GM21576 (cell line): ENCODE measurements around the gene ATP6V1F.

Experiments used
- ATAC-seq: cut with Tn5 transposase; IDR thresholded peaks from one replicate; pipeline ENCODE4 v1.9.1; 2021; ENCODE audit warnings: mild to moderate bottlenecking, moderate library complexity; ENCODE audit not compliant: unreplicated experiment

Gene ATP6V1F

GRCh38 chr7:128881458-128882125 lies 18.9 kb downstream of the ATP6V1F start:
- no peak for ATAC-seq

GRCh38 chr7:128882134-128882533 lies 19.5 kb downstream of the ATP6V1F start:
- ATAC-seq = no peak

- peak; percentile 76 for ATAC-seq
Measured at GRCh38 chr7:128883622-128884448, 21.2 kb downstream of the ATP6V1F start.

DNA sequence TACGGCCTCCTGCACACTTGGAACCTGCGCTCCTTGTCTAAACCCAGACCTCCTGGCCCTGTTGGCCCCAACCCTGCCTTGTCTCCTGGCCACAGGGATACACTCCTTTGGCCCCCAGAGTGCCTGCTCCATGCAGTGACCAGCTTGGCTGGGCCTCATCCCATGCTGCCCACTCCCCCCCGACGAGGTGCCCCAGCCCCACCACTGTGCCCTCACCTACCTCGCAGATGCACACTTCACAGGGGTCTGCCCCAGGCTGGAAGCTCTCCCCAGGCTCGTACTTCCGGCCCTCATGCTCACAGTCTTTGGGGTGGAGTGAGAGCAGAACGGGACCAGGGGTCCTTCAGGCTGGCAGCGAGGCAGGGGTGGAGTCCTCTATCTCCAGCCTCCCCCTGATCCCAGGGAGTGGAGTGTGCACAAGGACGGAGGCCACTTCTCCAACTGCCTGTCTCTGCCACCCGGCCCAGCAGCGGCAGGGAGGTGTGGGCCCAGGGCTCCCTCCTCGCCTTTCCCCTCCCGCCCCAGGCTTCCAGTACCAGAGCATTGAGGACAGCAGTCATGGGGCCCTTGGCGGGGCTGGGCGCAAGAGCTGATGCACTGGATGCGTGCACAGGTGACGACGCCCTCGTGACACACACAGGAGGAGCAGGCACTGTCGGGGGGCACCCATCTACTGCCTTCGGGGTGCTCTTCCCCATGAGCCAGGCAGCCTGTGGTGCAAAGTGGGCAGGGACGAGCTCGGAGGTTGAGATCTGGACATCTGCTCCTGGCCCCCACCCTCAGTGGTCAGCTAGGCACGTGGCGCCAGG lies 22.1 kb downstream of the ATP6V1F start:
- ATAC-seq = no peak

- ATAC-seq = no peak
Measured at GRCh38 chr7:128885370-128886187, 22.9 kb downstream of the ATP6V1F start.

DNA sequence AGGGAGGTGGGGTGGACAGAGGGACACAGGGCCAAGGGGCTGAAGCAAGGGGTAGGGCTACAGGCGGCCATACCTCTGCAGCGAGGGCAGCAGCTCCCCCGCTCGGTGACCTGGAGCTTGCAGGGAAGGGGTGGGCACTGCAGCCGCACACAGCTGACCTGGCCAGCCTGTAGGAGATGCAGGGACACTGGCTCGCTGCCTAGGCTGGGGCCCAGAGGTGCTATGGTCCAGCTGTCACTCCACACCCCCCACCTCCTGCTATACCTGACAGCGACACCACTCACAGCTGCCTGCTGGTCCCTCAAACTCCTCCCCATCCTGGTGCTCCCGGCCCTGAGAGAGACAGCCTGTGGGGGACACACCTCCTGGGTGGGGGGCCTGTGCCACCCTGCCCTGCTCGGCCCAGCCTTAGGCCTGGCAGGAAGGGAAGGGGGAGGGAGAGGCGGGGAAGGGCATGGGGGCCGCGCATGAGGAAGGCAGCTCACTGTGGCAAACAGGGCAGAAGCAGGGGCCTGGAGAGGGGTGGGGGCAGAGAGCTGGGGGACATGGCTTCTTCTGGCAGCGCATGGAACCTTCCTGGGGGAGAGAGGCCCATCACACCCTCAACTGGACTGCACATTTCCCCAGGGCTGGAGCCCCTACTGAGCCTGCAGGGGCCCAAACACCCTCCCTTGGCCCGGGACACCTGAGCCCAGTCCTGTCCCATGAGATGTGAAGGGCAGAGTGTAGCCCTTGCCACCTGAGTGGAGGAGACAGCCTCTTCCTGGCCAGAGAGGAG lies 23.9 kb downstream of the ATP6V1F start:
- no peak for ATAC-seq

DNA sequence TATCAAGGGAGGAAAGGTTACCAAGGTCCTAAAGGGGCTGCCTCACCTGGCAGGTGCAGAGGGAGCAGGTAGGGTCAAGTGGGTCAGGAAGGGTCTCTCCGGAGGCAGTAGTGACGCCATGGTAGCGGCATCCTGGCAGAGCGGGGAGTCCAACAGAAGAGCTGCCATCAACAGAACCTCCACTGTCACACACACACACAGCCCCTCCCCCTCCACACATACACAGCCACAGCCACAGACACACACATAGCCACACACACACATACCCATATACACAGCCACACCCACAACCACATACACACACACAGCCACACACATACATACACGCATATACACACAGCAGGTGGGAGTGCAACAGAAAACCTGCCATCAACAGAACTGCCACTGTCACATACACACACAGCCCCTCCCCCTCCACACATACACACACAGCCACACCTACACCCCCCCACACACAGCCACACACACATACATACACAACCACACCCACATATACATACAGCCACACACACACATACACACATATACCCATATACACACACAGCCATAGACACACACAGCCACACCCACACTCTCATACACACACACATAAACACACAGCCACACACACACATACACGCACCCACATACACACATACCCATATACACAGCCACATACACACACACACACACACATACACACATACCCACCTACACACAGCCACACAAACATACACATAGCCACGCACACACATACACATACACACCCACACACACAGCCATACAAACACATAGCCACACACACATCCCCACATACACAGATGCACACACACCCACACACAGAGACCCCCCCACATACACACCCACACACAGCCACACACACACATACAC lies 24.7 kb downstream of the ATP6V1F start:
- no peak for ATAC-seq

GRCh38 chr7:128888039-128888755 lies 25.5 kb downstream of the ATP6V1F start:
- no peak for ATAC-seq

DNA sequence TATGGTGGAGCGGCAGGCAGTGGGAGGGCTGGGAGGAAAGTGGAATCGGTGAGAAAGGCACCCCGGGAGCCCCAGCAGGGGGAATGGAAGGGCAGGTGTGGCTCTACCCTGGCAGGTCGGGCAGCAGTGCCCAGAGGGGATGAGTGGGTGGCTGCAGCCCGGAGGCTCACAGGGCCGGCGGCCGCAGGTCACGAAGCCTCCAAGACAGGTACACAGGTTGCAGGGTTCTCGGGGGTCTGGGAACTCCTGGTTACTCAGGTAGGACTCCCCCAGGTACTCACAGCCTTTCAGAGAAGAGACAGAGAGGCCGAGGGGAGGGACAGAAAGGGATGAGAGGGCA lies 26.1 kb downstream of the ATP6V1F start:
- ATAC-seq = no peak

DNA sequence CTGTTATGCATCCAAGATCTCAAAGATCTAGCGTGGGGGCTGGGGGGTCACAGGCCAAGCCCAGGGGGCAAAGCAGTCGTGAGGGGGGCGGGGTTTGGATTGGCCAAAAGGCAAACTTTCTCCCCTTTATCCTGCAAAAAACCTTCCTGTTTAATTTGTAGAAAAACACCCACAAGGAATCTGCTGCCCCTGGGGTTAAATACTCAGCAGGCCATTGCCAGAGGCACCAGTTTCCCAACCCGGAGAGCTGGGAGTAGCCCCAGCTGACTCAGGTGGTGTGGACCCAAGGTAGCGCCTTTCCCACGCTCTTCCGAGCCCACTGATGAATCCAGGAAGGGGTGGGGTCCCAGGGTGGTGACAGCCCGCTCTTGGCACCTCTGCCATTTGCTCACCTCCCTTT lies 26.5 kb downstream of the ATP6V1F start:
- no peak for ATAC-seq

- no peak for ATAC-seq
Measured at GRCh38 chr7:128890306-128891109, 27.9 kb downstream of the ATP6V1F start.

GRCh38 chr7:128891110-128891941 lies 28.7 kb downstream of the ATP6V1F start:
- no peak for ATAC-seq

GRCh38 chr7:128891942-128892269 lies 29.2 kb downstream of the ATP6V1F start:
- ATAC-seq = no peak

DNA sequence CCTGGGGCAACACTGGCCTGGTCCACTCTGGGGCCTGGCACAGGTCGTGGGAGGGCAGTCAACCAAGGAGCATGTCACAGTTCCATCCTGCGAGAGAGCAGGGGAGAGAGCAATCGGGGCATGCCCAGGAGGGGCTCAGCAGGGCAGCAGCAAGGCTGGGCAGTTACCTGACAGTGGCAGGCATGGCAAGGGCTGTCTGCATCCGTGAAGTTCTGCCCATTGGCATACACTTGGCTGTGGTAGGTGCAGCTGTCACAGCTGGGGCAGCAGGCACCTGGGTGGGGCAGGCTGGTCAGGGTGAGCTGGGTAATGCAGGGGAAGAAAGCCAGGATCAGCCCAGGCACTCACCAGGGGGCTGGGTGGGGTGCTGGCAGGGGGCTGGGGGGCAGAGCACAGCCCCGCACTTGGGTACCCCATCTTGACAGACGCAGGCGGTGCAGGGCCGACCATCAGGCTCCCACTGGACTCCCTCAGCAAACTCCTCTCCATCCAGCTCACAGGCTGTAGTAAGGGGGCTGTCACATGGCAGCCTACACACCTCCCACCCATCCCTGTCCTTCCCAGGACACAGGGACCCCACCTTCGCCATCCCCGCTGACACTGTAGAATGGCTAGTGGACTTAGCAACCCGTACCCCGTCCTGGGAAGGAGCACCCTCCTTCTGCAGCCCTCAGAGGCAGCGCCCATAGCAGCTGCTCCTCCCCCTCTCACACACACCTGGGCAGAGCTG lies 30.0 kb downstream of the ATP6V1F start:
- ATAC-seq = no peak

DNA sequence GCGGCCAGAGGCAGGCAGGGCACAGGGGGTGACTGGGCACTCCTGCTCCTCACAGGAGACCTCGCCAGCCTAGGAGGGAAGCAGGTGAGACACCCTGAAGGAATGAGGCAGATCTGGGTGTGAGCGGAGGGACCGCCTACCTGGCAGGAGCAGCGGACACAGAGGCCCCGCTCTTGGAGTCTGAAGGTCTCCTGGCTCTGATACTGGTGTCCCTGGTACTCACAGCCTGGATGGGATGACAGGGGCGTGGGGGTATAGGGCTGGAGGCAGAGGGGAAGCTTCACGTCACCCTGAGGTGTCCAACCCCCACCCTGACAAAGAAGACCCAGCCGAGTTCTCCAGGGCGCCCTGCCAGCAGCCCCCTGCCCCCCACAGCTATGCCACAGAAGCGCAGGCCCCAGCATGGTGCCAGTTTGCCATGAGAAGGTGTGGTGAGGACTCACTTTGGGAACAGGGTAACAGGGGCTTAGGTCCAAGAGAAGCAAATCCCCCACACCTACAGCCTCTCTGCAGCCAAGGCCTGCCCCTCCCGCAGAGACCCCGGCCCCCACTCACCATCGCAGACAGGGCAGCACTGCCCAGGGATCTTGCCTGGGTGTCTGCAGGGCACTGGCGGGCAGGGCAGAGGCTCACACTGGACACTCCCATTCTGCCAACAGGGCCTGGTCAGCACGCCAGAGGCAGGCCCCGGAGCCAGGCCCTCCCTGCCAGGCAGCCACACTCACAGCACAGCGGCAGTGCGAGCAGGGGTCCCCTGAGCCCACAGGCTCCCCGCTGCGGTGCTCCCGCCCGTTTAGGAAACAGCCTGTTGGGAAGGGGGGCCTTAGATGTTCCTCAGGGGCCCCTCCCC lies 30.8 kb downstream of the ATP6V1F start:
- ATAC-seq = no peak
